ENCODE data around the gene PHLDA3. TPM values are rescaled to one million over a fixed set of nuclear protein-coding genes. Genes with fewer than 3 reads are reported as not detected.
"Not testable (repeated sequence)": the region's sequence is repeated elsewhere in the genome, so short reads cannot be mapped to it uniquely, and the experiment has no call there.

The PHLDA3 gene
- total RNA-seq, 1 donor from 2014 or later = 319 TPM

DNA sequence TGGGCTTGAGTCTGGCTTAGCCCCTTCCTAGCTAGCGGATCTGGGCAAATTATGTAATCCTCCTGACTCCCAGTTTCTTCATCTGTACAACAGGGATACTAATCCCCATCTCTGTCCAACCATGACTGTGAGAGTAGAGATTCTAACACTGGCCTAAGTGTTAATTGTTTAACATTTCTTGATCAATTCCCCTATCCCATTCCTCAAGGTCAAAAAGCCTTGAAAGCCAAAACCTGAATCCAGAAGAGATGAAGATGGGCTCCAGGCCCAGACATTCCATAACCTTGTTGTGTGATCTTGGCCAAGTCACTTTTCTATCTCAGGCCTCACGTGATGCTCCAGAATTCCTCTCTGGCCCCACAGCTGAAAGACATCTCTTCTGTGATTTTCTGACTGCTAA lies 18.8 kb upstream of the PHLDA3 start:
- no peak for DNase-seq (ENCODE audit: low read depth)

- peak; percentile 79 for DNase-seq (ENCODE audit: low read depth)
Observed at GRCh38 chr1:201486187-201486586, 17.2 kb upstream of the PHLDA3 start.

GRCh38 chr1:201485184-201485774 lies 16.3 kb upstream of the PHLDA3 start:
- DNase-seq (ENCODE audit: low read depth) = no peak

- no peak for DNase-seq (ENCODE audit: low read depth)
Observed at GRCh38 chr1:201483373-201483949, 14.5 kb upstream of the PHLDA3 start.

DNA sequence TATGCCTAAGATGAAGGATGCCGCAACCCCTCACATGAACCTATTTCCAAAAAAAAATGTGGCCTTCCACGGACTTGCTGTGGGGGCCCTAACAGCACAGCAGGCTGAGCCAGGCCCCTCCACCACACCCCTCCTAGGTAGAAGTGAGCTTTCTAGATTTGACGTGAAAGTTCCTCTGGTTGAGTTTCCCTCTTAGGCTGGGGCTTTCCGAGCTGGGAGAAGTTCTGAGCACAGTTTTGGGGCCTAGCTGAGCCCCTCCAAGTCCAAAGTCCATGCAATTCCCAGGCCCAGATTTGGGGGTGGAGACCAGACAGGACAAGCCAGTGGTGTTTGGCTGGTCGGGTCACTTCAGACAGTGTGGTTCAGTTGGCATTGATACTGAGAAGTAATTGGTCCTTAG lies 13.8 kb upstream of the PHLDA3 start:
- no peak for DNase-seq (ENCODE audit: low read depth)

- peak; percentile 81 for DNase-seq (ENCODE audit: low read depth)
Observed at GRCh38 chr1:201481761-201482493, 12.9 kb upstream of the PHLDA3 start.

GRCh38 chr1:201481004-201481380 lies 12.0 kb upstream of the PHLDA3 start:
- DNase-seq (ENCODE audit: low read depth) = no peak

DNA sequence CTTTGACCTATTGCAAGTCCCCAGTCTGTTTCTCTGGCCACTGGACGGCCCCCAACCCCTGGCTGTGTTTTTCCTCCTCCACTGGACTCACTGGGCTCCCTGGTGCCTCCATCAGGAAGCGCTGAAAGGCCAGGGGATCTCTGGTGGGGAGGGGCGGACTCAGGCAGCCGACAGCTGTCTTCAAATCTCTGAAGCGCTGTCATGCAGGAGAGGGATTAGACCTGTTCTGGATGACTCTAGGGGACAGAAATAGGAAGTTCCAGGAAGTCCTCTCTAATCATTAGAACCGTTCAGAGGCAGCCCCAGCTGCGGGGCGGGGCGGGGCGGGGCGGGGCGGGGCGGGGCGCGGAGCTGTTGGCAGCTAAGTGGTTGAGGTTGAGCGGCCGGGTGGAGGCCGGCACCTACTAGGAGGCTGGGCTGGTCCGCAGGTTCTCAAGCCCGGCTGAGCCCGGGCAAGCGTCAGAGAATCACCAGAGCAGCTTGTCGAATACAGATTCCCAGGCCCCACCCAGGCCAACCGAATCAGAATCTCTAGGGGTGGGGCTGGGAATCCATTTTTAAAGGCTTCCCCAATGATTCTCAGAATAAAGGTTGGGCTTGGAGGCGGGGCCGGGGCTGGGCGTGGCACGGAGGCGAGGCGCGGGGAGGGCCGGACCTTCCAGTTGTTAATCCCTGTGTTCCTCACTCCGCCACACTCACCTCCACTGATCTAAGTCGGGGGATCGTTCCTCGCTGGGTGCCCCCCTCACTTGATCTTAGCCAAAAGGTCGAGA lies 11.4 kb upstream of the PHLDA3 start:
- DNase-seq (ENCODE audit: low read depth) = peak; percentile 98

DNA sequence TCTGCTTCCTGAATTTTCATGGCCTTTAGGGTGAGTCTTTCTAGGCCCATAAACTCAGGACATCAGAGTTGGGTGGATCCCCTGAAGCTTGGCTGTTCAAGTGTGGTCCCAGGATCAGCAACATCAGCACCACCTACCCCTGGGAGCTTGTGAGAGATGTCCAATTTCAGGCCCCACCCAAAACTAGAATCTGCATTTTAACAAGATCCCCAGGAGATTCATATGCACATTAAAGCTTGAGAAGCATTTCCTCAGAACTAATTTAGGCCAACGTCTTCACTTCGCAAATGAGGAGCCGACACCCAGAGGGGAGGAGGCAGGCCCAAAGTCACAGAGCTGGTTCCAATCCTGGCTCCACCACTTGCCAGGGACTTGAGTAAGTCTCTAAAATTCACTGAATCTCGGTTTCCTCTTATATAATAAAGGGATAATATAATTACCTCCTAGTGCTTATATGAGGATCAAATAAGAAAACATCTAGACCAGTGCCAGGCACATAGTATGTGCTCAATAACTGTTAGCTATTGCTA lies 10.3 kb upstream of the PHLDA3 start:
- no peak for DNase-seq (ENCODE audit: low read depth)

- DNase-seq (ENCODE audit: low read depth) = not testable (repeated sequence)
Observed at GRCh38 chr1:201478666-201479065, 9.7 kb upstream of the PHLDA3 start.

DNA sequence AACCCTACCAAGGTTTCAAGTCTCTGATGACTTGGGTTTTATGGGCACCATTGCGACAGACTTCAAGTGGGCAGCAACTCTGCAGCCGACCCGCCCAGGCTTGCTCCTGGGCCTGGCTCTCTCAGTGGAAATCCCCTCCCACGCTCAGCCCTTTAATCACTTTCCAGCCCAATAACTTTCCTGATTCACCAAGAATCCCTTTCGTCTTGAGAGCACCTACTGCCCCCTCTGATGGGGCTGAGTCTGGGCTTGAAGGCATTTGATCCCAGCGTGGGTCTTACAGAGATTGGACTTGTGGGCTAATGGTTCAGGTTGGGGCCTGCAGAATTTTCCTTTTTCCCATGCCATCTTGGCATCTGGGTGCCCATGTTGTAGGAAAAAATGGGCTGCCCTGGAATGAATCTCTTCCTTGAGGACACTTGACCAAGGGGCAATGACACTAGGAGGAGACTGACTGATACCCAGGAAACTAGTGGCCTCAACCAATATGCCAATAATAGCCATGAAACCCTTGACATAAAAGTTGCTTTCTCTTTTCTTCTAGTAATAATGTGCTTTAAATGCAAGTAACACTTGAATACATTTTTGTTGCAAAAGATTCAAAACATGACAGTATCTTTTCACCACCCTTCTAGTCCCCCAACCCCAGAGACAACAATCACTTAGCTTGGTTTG lies 7.8 kb upstream of the PHLDA3 start:
- DNase-seq (ENCODE audit: low read depth) = no peak

- DNase-seq (ENCODE audit: low read depth) = no peak
Observed at GRCh38 chr1:201475915-201476669, 7.1 kb upstream of the PHLDA3 start.

DNA sequence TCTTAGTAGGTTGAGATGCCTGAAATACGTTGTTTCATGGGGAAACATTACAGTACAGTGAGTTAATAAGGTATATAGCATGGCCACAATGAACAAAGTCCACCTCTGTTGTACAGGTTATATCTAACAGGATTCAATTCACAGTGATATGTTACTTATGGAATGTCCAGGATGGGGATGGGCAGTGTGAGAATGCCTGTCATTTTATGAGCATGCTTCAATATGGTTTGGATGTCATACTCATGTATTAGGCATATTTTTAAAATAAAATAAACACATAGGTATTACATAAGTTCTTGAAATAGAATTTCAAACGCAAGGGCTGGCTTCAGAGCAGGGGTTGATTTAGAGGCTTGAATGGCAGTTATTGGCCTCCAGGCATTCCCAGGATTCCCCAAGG lies 6.1 kb upstream of the PHLDA3 start:
- no peak for DNase-seq (ENCODE audit: low read depth)

- DNase-seq (ENCODE audit: low read depth) = no peak
Observed at GRCh38 chr1:201473296-201473695, 4.3 kb upstream of the PHLDA3 start.

GRCh38 chr1:201472321-201472720 lies 3.3 kb upstream of the PHLDA3 start:
- not testable (repeated sequence) for DNase-seq (ENCODE audit: low read depth)

DNA sequence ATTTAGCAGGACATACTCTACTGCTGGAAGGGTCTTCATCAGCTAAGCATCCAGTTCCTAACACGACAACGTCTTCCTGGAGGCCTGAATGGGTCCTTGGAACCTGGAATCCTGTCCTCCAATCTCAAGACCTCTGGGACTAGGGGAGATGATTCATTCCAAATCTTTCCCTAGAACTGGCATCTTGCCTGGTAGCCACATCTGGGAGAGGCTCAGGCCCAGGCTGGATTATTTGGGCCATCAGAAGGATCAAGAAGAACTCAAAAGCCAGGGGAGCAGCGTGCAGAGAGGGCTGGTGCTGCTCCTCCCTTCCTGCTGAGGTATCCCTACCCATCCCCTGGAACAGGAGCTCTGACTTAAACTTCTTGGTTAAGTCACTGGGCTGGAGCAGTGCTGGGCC lies 2.8 kb upstream of the PHLDA3 start:
- peak; percentile 79 for DNase-seq (ENCODE audit: low read depth)

GRCh38 chr1:201470581-201470980 lies 1.6 kb upstream of the PHLDA3 start:
- DNase-seq (ENCODE audit: low read depth) = no peak

DNA sequence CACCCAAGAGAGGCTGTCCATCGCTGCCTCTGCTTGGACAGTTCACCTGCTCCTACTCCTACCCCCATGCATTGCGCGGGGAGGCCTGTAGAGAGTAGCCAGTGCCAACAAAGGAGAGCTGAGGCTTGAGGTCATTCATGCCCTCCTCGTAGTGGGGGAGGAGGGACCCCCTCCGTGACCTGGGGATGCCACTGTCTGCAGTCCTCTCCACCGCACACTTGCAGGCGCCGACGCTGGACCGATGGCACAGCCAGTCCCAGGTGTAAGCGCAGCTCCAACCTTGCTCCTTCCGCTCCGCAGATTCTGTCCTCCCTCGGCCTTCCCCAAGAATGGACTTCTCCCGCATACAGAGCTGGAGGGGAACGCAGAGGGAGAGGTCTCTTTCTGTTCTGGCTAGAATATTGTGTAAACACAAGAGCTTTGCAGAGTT lies 672 bp upstream of the PHLDA3 start:
- no peak for DNase-seq (ENCODE audit: low read depth)

GRCh38 chr1:201468501-201468843 lies 516 bp downstream of the PHLDA3 start:
- no peak for DNase-seq (ENCODE audit: low read depth)

DNA sequence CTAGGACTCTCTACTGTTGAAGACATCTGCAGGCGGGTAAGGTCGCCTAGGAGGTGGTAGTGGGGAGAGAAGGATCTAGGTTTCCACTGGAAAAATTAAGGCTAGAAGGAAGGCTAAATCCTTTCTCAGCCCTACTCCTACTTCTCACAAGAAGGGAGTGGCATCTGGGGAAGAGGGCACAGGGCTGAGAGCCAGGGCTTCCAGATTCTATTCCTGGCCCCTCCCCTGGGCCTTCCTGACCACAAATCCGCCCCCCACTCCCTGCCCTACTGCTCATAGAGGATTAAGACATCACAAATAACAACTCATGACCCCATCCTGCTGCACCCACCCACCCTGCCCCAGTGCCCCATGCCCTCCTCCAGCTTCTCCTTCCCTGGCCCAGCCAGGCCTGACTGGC lies 2.5 kb downstream of the PHLDA3 start:
- DNase-seq (ENCODE audit: low read depth) = peak; percentile 81
